ENCODE results near the gene DLG1. TPM values are rescaled to one million over a fixed set of nuclear protein-coding genes. Genes with fewer than 3 reads are reported as not detected.

Gene DLG1
- polyA plus RNA-seq, 1 experiment: 58.9 TPM

GRCh38 chr3:197139586-197139985 is 158.8 kb downstream of the DLG1 start:
- Histone ChIP-seq H3K4me3 (ENCODE audit: low read depth, low read length) (no peak overlapping the region), H3K27me3 (ENCODE audit: control insufficient read depth, insufficient read depth, low read length) (no peaks in the 10 kb centered on the region), H3K9me3 (ENCODE audit: control insufficient read depth, insufficient read depth, low read length) (no peaks in the 10 kb centered on the region), H3K27ac (ENCODE audit: low read depth, low read length) (no peak overlapping the region)
- no peak for DNase-seq (ENCODE audit: low read depth, low spot score)
- CTCF ChIA-PET: no interaction called here
- TF ChIP-seq CTCF (IDR thresholded peaks at IDR 0.05; ENCODE audit: low read depth, low read length): no peak
- POLR2A ChIA-PET: no interaction called here

GRCh38 chr3:197137751-197138150 is 160.7 kb downstream of the DLG1 start:
- CTCF ChIA-PET: no interaction called here

GRCh38 chr3:197136744-197137143 is 161.7 kb downstream of the DLG1 start:
- no peaks in the 10 kb centered on the region for H3K9me3 ChIP-seq (ENCODE audit: control insufficient read depth, insufficient read depth, low read length)
- TF ChIP-seq CTCF (IDR thresholded peaks at IDR 0.05; ENCODE audit: low read depth, low read length): no peak
- ChIA-PET POLR2A (no interaction called here), CTCF (no interaction called here)
- H3K4me3 ChIP-seq (ENCODE audit: low read depth, low read length): no peak overlapping the region
- DNase-seq (ENCODE audit: low read depth, low spot score): no peak
- H3K27ac ChIP-seq (ENCODE audit: low read depth, low read length): no peak overlapping the region
- no peaks in the 10 kb centered on the region for H3K27me3 ChIP-seq (ENCODE audit: control insufficient read depth, insufficient read depth, low read length)

More at GRCh38 chr3:197137751-197138150, 160.7 kb downstream of the DLG1 start:
- TF ChIP-seq CTCF (IDR thresholded peaks at IDR 0.05; ENCODE audit: low read depth, low read length): no peak
- H3K4me3 ChIP-seq (ENCODE audit: low read depth, low read length): no peak overlapping the region
- POLR2A ChIA-PET: no interaction called here
- H3K27ac ChIP-seq (ENCODE audit: low read depth, low read length): no peak overlapping the region
- no peak for DNase-seq (ENCODE audit: low read depth, low spot score)
- H3K9me3 ChIP-seq (ENCODE audit: control insufficient read depth, insufficient read depth, low read length): no peaks in the 10 kb centered on the region
- no peaks in the 10 kb centered on the region for H3K27me3 ChIP-seq (ENCODE audit: control insufficient read depth, insufficient read depth, low read length)

GRCh38 chr3:197135212-197135611 is 163.2 kb downstream of the DLG1 start:
- no peak for DNase-seq (ENCODE audit: low read depth, low spot score)
- H3K9me3 ChIP-seq (ENCODE audit: control insufficient read depth, insufficient read depth, low read length): no peaks in the 10 kb centered on the region
- no peak overlapping the region for H3K4me3 ChIP-seq (ENCODE audit: low read depth, low read length)
- no peak for TF ChIP-seq CTCF (IDR thresholded peaks at IDR 0.05; ENCODE audit: low read depth, low read length)
- POLR2A ChIA-PET: no interaction called here
- no peak overlapping the region for H3K27ac ChIP-seq (ENCODE audit: low read depth, low read length)
- CTCF ChIA-PET: no interaction called here
- no peaks in the 10 kb centered on the region for H3K27me3 ChIP-seq (ENCODE audit: control insufficient read depth, insufficient read depth, low read length)

GRCh38 chr3:197132916-197133530 is 165.4 kb downstream of the DLG1 start:
- no peaks in the 10 kb centered on the region for H3K9me3 ChIP-seq (ENCODE audit: control insufficient read depth, insufficient read depth, low read length)
- no peak for TF ChIP-seq CTCF (IDR thresholded peaks at IDR 0.05; ENCODE audit: low read depth, low read length)
- H3K4me3 ChIP-seq (ENCODE audit: low read depth, low read length): no peak overlapping the region
- H3K27ac ChIP-seq (ENCODE audit: low read depth, low read length): no peak overlapping the region
- DNase-seq (ENCODE audit: low read depth, low spot score): no peak
- H3K27me3 ChIP-seq (ENCODE audit: control insufficient read depth, insufficient read depth, low read length): no peaks in the 10 kb centered on the region
- POLR2A ChIA-PET: interaction anchor here (0.6 to 1.3 kb wide), 2 partner anchors 29 to 103 kb away, joined by 3 to 5 read pairs; no protein-coding TSS in a partner anchor
- CTCF ChIA-PET: interaction anchor here (0.8 kb wide), 1 partner anchor 55 kb away, joined by 3 read pairs; no protein-coding TSS in a partner anchor

Data from AG04450 (cell line).